ENCODE results near the gene NCK1. TPM values are rescaled to one million over a fixed set of nuclear protein-coding genes. Genes with fewer than 3 reads are reported as not detected.

The NCK1 gene
- total RNA-seq, 1 experiment from 2014 or later = 25.6 TPM

DNA sequence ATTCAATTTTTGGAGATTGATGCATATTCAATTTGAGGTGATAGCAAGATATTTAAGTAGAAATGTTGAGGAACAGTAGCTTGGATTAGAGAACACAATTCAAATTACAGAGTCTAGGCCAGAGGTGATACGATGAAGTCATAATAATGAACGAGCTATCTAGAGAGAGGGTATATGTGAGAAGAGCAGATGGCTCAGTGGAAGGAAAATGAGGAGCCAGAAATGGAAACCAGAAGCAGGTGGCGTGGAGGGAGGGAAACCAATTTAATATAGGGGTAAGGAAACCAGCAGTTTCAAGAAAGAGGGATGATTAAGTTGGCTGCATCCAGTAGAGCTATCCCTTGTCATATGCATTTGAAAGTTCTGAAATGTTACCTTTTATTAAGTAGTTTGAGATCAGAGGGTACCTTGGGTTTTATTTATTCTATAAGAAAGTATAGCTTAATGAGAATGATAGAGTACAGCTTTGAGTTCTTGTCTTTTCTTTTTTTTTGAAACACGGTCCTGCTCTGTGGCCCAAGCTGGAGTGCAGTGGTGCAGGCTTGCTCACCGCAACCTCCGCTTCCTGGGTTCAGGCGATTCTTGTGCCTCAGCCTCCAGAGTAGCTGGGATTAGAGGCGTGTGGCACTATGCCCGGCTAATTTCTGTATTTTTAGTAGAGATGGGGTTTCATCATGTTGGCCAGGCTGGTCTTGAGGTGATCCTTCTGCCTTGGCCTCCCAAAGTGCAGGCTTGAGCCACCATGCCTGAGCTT, 22.1 kb downstream of the NCK1 start:
- no peak overlapping the region for H3K4me3 ChIP-seq (replicated peaks in 1 of 2; ENCODE audit: low read depth in 1 of 2, low read length in 2 of 2)
- H3K9me3 ChIP-seq (ENCODE audit: control insufficient read depth in 1 of 2, insufficient read depth in 1 of 2, low read depth in 1 of 2, low read length in 2 of 2) = no peaks in the 10 kb centered on the region
- H3K9ac ChIP-seq (ENCODE audit: low read length) = no peak overlapping the region
- no peak overlapping the region for H3K4me2 ChIP-seq (ENCODE audit: low read length)
- H3K9me2 ChIP-seq (ENCODE audit: insufficient read depth) = no peaks in the 10 kb centered on the region
- no TSS peak for BruUV-seq (replicated peaks)
- no peak overlapping the region for H3K27ac ChIP-seq (ENCODE audit: low read depth, low read length)
- DNase-seq (ENCODE audit: low read depth, low spot score) (no peak), ATAC-seq (no peak)
- intact Hi-C loops (cut with micrococcal nuclease) = no loop called here
- ChIA-PET CTCF (no interaction called here), RAD21 (ENCODE audit: low non-redundant PET in 1 of 2, low total read pairs in 2 of 2, uncharacterized antibody in 2 of 2, unreplicated experiment in 2 of 2) (no interaction called here), POLR2A (interaction anchor here (1.2 kb wide), 1 partner anchor 131 kb away, joined by 3 read pairs; the partner anchor contains the start of gene STAG1)
- H3K36me3 ChIP-seq (ENCODE audit: control insufficient read depth in 1 of 2, insufficient read depth in 2 of 2, low read length in 2 of 2) = no peaks in the 10 kb centered on the region
- H3K27me3 ChIP-seq (ENCODE audit: insufficient read depth, low read length) = no peaks in the 10 kb centered on the region
- H2AFZ ChIP-seq (ENCODE audit: low read depth, low read length, poor library complexity, severe bottlenecking) = no peak overlapping the region
- H4K20me1 ChIP-seq (ENCODE audit: insufficient read depth) = peaks cover 7% of the 10 kb centered on the region; the same call in 1 of the 2 replicates
- peaks cover 88% of the 10 kb centered on the region for H3K79me2 ChIP-seq (ENCODE audit: insufficient read depth, low read length)
- H3K4me1 ChIP-seq (ENCODE audit: control insufficient read depth in 1 of 2, insufficient read depth in 2 of 2, low read length in 2 of 2) = no peaks in the 10 kb centered on the region
- no peak for TF ChIP-seq ZNF274 (IDR thresholded peaks at IDR 0.05; ENCODE audit: low read depth, low read length)
- no peak for TF ChIP-seq CEBPB (IDR thresholded peaks at IDR 0.05; ENCODE audit: low read depth)
- no peak for TF ChIP-seq RAD21 (IDR thresholded peaks at IDR 0.05; ENCODE audit: low read depth)
- TF ChIP-seq ATF3 (IDR thresholded peaks at IDR 0.05) = no peak
- no peak for TF ChIP-seq YY1 (IDR thresholded peaks at IDR 0.05; ENCODE audit: extremely low read depth, insufficient replicate concordance, low read depth, low read length)
- TF ChIP-seq FOSL1 (IDR thresholded peaks at IDR 0.05; ENCODE audit: low read depth) = no peak
- no peak for TF ChIP-seq CBX3 (IDR thresholded peaks at IDR 0.05; ENCODE audit: low read depth)
- TF ChIP-seq EZH2phosphoT487 (IDR thresholded peaks at IDR 0.05; ENCODE audit: borderline replicate concordance) = no peak
- no peak for TF ChIP-seq SIN3A (IDR thresholded peaks at IDR 0.05; ENCODE audit: low read depth)
- TF ChIP-seq CTCF (IDR thresholded peaks at IDR 0.05 in 2 of 3, conservative IDR thresholded peaks at IDR 0.05 in 1 of 3; ENCODE audit: borderline replicate concordance in 1 of 3, insufficient read depth in 1 of 3, low read depth in 2 of 3, low read length in 2 of 3) = no peak
- no peak for TF ChIP-seq TCF7L2 (IDR thresholded peaks at IDR 0.05; ENCODE audit: borderline replicate concordance, extremely low read depth, insufficient read depth, insufficient read length)
- TF ChIP-seq EGR1 (IDR thresholded peaks at IDR 0.05; ENCODE audit: low read depth) = no peak
- TF ChIP-seq, protein P1, sequence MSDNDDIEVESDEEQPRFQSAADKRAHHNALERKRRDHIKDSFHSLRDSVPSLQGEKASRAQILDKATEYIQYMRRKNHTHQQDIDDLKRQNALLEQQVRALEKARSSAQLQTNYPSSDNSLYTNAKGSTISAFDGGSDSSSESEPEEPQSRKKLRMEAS (IDR thresholded peaks at IDR 0.05) = no peak
- no peak for TF ChIP-seq REST (IDR thresholded peaks at IDR 0.05; ENCODE audit: low read depth)
- no peak for TF ChIP-seq ELF1 (IDR thresholded peaks at IDR 0.05; ENCODE audit: borderline replicate concordance, low read depth)
- no peak for TF ChIP-seq ZBTB33 (IDR thresholded peaks at IDR 0.05; ENCODE audit: extremely low read depth, insufficient replicate concordance, low read length)
- TF ChIP-seq SP1 (IDR thresholded peaks at IDR 0.05; ENCODE audit: low read depth) = no peak
- TF ChIP-seq ZFX (IDR thresholded peaks at IDR 0.05) = no peak
- TF ChIP-seq POLR2AphosphoS5 (IDR thresholded peaks at IDR 0.05; ENCODE audit: low read depth, low read length) = no peak
- no peak for TF ChIP-seq POLR2A (IDR thresholded peaks at IDR 0.05; ENCODE audit: borderline replicate concordance, extremely low read depth, insufficient read depth, insufficient read length)
